Skin epidermis (tissue), 12 donors: ENCODE results near the gene ANAPC1.
"Not testable (repeated sequence)": the region's sequence is repeated elsewhere in the genome, so short reads cannot be mapped to it uniquely, and the experiment has no call there.

ENCODE experiments used
- H3K27ac ChIP-seq, 21 experiments: fragments of 200-600 bp; sonication (generic) in 11 of 21; one replicate each; pipeline ENCODE4 v1.5.0; 2020; ENCODE audit warnings: mild to moderate bottlenecking in 3 of 21, inconsistent platforms in 2 of 21, moderate library complexity in 2 of 21
- H3K4me3 ChIP-seq, 7 experiments: fragments of 200-600 bp; sonication (generic) in 2 of 7; one replicate each; pipeline ENCODE4 v1.5.0; 2020; ENCODE audit warnings: inconsistent platforms in 2 of 7, mild to moderate bottlenecking in 2 of 7, moderate library complexity in 1 of 7

ANAPC1 gene

DNA sequence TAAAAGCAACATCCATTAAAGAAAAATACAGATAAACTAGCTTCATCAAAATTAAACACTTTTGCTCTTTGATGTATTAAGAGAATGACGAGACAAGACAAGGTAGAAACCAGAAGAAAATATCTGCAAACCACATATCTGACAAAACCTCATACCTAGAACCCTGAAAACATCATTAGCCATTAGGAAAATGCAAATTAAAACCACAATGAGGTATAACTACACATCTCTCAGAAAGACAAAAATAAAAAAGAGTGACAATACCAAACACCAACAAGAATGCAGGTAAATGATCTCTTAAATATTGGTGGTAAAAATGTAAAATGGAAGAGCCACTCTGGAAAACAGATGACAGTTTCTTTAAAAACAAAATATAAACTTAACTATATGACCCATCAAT lies 53.5 kb downstream of the ANAPC1 start:
- not testable (repeated sequence) for H3K4me3 ChIP-seq, H3K27ac ChIP-seq

DNA sequence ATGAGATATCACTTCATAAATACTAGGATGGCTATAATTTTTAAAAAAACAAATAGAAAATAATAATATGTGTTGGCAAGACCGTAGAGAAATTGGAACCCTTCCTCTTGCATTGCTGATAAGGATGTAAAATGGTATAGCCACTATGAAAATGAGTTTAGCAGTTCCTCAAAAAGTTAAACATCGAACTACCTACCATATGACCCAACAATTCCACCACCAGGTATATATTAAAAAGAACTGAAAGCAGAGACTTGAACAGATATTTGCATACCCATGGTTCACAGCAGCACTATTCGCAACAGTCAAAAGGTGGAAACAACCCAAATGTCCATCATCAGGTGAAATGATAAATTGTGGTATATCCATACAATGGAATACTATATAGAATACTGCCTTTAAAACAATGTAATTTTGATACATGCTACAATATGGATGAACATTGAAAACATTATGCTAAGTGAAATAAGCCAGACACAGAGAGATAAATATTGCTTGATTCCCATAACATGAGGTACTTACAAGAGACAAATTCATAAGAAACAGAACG lies 55.7 kb downstream of the ANAPC1 start:
- H3K27ac ChIP-seq, H3K4me3 ChIP-seq: not testable (repeated sequence)

- H3K4me3 ChIP-seq, H3K27ac ChIP-seq: not testable (repeated sequence)
Measured at GRCh38 chr2:111812970-111813622, 70.9 kb downstream of the ANAPC1 start.

DNA sequence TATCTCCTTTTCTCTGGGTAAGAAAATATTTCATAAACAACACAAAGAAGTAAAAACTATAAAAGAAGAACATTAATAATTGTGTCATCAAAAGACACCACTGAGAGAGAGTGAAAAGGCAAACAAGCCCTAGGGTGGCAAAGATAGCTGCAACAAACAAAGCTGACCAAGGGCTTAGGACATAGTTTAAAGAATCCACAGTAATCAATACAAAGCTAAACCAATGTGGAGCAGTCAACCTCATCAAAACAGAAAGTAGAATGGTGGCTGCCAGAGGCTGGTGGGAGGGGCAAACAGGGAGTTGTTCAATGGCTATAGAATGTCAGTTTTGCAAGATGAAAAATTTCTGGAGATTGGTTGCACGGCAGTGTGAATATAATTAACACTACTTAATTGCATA lies 93.4 kb downstream of the ANAPC1 start:
- not testable (repeated sequence) for H3K4me3 ChIP-seq

GRCh38 chr2:111784081-111784480 lies 99.9 kb downstream of the ANAPC1 start:
- H3K4me3 ChIP-seq, H3K27ac ChIP-seq: not testable (repeated sequence)

More for the DNA sequence above, 93.4 kb downstream of the ANAPC1 start:
- not testable (repeated sequence) for H3K27ac ChIP-seq

DNA sequence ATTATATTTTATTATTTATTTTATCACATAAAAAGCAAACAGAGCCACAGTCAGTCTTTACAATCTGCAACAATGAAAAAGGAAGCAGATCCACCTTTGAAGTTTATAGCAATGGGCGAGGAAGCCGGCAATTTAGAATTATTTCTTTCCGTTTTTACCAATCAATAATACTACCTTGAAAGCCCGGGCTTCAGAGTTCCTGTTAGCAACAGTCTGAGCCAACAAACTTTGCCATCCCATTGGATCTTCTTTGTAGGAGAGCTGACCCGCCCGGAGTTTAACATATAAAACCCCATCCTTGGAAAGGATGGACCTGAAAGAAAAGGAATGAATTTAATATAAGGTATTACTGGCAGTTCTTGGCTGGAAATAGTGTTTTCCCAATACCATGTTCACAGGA lies 101.8 kb downstream of the ANAPC1 start:
- not testable (repeated sequence) for H3K27ac ChIP-seq, H3K4me3 ChIP-seq

DNA sequence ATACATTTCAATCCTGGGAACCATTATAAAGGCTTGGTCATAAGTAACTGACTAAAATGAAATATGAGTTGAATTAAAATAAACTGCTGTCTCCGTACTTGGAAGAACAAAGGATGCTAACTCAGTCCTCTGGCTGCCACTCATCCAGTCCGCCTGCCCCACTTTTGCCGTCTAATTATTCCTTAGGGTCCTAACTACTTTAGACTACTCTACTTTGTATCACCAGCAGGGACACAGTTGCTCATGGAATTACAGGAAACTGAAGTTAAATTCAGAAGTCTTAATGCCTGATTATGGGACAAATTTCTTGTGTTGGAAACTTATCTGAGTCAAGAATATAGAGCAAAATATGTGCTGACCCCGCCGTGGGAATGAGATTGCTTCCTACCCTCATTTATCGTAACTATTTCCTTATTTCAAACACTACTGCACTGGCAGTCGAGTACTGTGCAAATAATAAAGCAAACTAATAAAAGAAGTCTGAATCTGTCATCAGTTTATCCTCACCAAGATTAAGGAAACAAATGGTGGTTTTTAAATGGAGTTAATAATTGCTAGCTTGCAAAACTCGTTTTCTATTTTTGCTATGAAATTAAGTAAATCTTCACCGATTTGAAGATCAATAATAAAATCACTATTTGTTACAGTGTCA lies 102.4 kb downstream of the ANAPC1 start:
- H3K4me3 ChIP-seq, H3K27ac ChIP-seq: not testable (repeated sequence)

- H3K27ac ChIP-seq, H3K4me3 ChIP-seq: not testable (repeated sequence)
Measured at GRCh38 chr2:111777155-111777554, 106.8 kb downstream of the ANAPC1 start.

- H3K4me3 ChIP-seq, H3K27ac ChIP-seq: not testable (repeated sequence)
Measured at GRCh38 chr2:111776296-111776695, 107.7 kb downstream of the ANAPC1 start.

GRCh38 chr2:111772180-111772579 lies 111.8 kb downstream of the ANAPC1 start:
- not testable (repeated sequence) for H3K27ac ChIP-seq, H3K4me3 ChIP-seq

GRCh38 chr2:111770916-111771658 lies 112.9 kb downstream of the ANAPC1 start:
- not testable (repeated sequence) for H3K27ac ChIP-seq, H3K4me3 ChIP-seq

GRCh38 chr2:111768266-111769190 lies 115.5 kb downstream of the ANAPC1 start:
- H3K4me3 ChIP-seq, H3K27ac ChIP-seq: not testable (repeated sequence)

DNA sequence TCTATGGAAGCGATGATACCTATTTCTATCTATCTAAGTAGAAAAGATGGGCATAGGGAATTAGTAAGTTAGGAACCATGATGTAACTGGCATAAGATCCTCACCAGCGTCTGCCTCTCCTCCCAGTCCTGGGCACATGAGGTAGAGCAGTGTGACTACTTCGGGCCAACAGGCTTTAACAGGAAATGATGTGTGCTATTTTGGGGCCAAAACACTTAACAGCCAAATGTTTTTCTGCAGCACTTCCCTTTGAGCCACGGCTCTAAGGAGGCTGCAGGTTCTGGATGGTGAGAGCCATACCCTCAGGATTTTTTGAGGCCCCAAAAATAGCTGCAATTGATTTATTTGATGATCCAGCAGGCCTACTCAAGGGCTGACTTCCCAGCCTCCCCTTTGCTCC lies 116.9 kb downstream of the ANAPC1 start:
- H3K27ac ChIP-seq, H3K4me3 ChIP-seq: not testable (repeated sequence)

- H3K4me3 ChIP-seq: not testable (repeated sequence)
Measured at GRCh38 chr2:111766295-111766694, 117.7 kb downstream of the ANAPC1 start.

DNA sequence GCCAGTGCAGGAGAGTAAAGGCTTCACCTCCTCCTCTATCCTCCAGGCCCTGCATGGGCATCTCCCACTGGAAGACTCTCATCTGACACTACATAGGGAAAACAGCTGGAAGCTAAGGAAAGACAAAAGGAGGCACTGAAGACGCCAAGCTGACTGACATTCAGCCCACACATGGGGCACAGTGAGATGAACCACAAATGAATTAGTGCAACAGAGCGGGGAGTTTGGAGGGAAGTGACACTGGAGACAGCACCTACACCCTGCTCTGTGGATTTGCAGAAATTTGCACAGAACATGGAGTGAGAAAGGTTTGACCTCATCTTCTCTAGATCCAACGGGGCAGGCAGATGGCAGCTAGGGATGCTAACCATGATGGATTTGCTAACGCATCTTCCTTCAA lies 119.8 kb downstream of the ANAPC1 start:
- not testable (repeated sequence) for H3K27ac ChIP-seq, H3K4me3 ChIP-seq

More at GRCh38 chr2:111766295-111766694, 117.7 kb downstream of the ANAPC1 start:
- H3K27ac ChIP-seq: not testable (repeated sequence)

DNA sequence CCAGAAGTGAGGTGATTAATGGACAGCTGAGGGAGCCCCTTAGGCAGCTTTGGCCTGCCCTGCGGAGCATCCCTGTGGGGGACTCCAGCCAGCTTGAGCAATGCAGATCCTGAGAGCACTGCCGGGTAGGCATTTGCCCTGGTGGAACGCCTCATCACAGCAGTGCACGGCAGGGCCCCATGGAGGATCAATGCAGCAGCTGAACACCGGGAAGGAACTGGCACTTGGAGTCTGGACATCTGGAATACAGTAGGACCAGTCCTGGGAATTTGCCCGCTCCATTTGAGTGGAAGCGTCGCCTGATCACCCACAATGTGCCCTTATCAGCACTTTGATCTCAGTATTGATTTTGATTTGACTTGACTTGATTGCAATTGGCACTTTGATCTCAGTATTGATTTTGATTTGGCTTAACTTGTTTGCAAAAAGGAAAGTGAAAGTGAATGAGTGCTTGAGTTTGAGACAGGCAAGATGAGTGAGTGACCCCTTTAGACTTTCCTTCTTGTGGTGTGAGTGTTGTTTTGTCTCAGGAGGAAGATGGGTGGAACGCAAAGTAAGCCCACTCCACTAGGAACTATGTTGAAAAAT lies 123.2 kb downstream of the ANAPC1 start:
- not testable (repeated sequence) for H3K27ac ChIP-seq, H3K4me3 ChIP-seq

DNA sequence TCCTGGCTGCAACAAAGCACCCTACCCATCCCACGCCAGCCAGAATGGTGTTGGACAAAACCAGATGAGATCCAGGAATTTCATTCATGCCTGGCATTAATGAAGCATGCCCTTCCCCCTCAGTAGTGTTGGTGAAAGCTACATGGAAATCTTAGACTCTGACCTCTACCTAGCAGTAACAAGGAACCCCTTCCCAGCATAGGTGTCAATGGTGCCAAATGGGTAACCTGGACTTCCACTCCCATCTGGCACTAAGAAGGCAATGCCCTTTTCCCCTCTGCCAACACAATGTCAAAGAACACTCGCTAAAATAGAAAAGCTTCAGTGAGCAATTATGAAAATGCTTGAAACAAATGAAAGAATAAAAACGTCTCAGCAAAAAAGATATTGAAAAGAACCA lies 131.5 kb downstream of the ANAPC1 start:
- not testable (repeated sequence) for H3K27ac ChIP-seq, H3K4me3 ChIP-seq

- not testable (repeated sequence) for H3K4me3 ChIP-seq, H3K27ac ChIP-seq
Measured at GRCh38 chr2:111750641-111751040, 133.4 kb downstream of the ANAPC1 start.

DNA sequence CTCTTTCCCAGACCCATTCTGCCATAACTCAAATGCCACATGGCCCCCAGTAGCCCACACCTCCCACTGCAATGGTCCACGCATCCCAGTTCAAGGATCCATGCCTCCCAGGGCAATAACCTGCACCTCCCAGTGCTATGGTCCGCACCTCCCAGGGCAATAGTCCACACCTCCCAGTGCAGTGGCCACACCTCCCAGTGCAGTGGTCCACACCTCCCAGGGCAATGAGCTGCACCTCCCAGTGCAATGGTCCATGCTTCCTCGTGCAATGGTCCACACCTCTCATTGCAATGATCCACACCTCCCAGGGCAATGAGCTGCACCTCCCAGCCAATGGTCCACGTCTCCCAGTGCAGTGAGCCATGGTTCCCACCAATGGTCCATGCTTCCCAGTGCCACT lies 135.6 kb downstream of the ANAPC1 start:
- H3K4me3 ChIP-seq, H3K27ac ChIP-seq: not testable (repeated sequence)
